RWPE1 (cell line): ENCODE data around the gene LRMDA.

Experiments
- CTCF ChIA-PET: fragments of 350-600 bp; sonication (Branson Sonifier 250); formaldehyde crosslinking; extraction: SDS; loops from one replicate; lab custom pipeline; 2021; lab: Yijun Ruan, JAX
- POLR2A ChIA-PET: fragments of 400-600 bp; formaldehyde crosslinking; extraction: SDS; loops from one replicate; lab custom pipeline; 2020; ENCODE audit warnings: antibody characterized with exemption; ENCODE audit not compliant: low non-redundant PET; lab: Yijun Ruan, JAX
- DNase-seq: peaks from one replicate; pipeline ENCODE4 v3.0.0; 2012; ENCODE audit warnings: low spot score
- H3K27ac ChIP-seq: fragments of 450-650 bp; 2 replicates; pipeline ENCODE4 v1.5.1; 2017
- CTCF ChIP-seq: fragments of 450-650 bp; conservative IDR thresholded peaks from 2 replicates; pipeline ENCODE4 v1.5.1; 2017; ENCODE audit warnings: low read depth, mild to moderate bottlenecking

LRMDA gene

GRCh38 chr10:75429159-75429827 is 2.1 kb upstream of the LRMDA start:
- TF ChIP-seq CTCF = no peak
- ChIA-PET CTCF (interaction anchor here (0.8 kb wide), 1 partner anchor 34 kb away, joined by 3 read pairs; no protein-coding TSS in a partner anchor), POLR2A (interaction anchor here (0.6 to 1.1 kb wide), 2 partner anchors 20 to 28 kb away, joined by 3 to 5 read pairs; partner anchors contain the start of gene ZNF503)
- peak overlapping the region; percentile 84 for H3K27ac ChIP-seq
- no peak for DNase-seq

GRCh38 chr10:75430000-75430763 is 1.2 kb upstream of the LRMDA start:
- ChIA-PET CTCF (interaction anchor here (0.9 kb wide), 1 partner anchor 15 kb away, joined by 4 read pairs; no protein-coding TSS in a partner anchor), POLR2A (interaction anchor here (0.6 kb wide), 1 partner anchor 21 kb away, joined by 5 read pairs; no protein-coding TSS in a partner anchor)
- H3K27ac ChIP-seq = peak overlapping the region; percentile 84

GRCh38 chr10:75432176-75432575 is 752 bp downstream of the LRMDA start:
- TF ChIP-seq CTCF = no peak
- ChIA-PET CTCF (no interaction called here), POLR2A (no interaction called here)
- H3K27ac ChIP-seq = no peak overlapping the region
- no peak for DNase-seq

More at GRCh38 chr10:75430000-75430763, 1.2 kb upstream of the LRMDA start:
- peak; percentile 86 for DNase-seq
- no peak for TF ChIP-seq CTCF

GRCh38 chr10:75432763-75433162 is 1.3 kb downstream of the LRMDA start:
- CTCF ChIA-PET = interaction anchor here (0.6 kb wide), 1 partner anchor 397 kb away, joined by 4 read pairs; no protein-coding TSS in a partner anchor
- no peak for TF ChIP-seq CTCF
- no peak overlapping the region for H3K27ac ChIP-seq
- POLR2A ChIA-PET = no interaction called here
- no peak for DNase-seq

- ChIA-PET CTCF (interaction anchor here (0.6 to 1.0 kb wide), 2 partner anchors 11 to 397 kb away, joined by 3 to 4 read pairs; no protein-coding TSS in a partner anchor), POLR2A (no interaction called here)
- H3K27ac ChIP-seq = no peak overlapping the region
- no peak for DNase-seq
- no peak for TF ChIP-seq CTCF
Measured at GRCh38 chr10:75433216-75433615, 1.8 kb downstream of the LRMDA start.

- DNase-seq = no peak
- no peak for TF ChIP-seq CTCF
- POLR2A ChIA-PET = no interaction called here
- CTCF ChIA-PET = interaction anchor here (1.0 kb wide), 1 partner anchor 10 kb away, joined by 3 read pairs; no protein-coding TSS in a partner anchor
- H3K27ac ChIP-seq = no peak overlapping the region
Measured at GRCh38 chr10:75434291-75434690, 2.9 kb downstream of the LRMDA start.
